MV-4-11 (cell line): ENCODE data around the gene ZNF318.

Experiments
- DNase-seq: peaks from one replicate; lab custom pipeline; 2025; lab: John Stamatoyannopoulos, UW

The ZNF318 gene

DNA sequence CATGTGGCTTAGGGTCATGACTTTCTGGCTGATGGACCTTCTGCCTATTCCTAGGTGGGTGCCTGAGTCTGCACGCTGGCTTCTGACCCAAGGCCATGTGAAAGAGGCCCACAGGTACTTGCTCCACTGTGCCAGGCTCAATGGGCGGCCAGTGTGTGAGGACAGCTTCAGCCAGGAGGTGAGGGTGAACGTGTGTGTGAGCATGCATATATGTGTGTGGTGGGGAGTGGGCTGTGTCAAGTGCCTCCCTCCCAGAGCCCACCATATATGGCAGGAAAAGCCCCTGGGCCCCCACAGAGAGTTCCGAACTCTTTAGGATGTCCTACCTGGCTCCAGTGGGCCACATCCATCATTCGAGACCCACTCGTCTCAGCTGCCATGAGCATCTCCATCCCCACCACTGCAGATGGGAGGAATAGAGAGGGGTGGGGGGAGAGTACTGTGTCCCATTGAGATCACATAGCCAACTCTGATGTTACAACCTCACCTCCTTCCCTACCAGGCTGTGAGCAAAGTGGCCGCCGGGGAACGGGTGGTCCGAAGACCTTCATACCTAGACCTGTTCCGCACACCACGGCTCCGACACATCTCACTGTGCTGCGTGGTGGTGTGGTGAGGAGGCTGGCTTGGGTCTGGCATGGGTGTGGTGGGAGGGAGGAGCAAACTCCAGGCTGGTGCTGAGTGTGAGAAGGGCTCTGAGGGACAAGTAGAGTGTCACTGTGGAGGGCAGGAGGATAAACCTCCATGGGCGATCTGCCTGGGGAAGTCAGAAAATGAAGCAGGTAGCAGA lies 68.2 kb downstream of the ZNF318 start:
- no peak for DNase-seq

DNA sequence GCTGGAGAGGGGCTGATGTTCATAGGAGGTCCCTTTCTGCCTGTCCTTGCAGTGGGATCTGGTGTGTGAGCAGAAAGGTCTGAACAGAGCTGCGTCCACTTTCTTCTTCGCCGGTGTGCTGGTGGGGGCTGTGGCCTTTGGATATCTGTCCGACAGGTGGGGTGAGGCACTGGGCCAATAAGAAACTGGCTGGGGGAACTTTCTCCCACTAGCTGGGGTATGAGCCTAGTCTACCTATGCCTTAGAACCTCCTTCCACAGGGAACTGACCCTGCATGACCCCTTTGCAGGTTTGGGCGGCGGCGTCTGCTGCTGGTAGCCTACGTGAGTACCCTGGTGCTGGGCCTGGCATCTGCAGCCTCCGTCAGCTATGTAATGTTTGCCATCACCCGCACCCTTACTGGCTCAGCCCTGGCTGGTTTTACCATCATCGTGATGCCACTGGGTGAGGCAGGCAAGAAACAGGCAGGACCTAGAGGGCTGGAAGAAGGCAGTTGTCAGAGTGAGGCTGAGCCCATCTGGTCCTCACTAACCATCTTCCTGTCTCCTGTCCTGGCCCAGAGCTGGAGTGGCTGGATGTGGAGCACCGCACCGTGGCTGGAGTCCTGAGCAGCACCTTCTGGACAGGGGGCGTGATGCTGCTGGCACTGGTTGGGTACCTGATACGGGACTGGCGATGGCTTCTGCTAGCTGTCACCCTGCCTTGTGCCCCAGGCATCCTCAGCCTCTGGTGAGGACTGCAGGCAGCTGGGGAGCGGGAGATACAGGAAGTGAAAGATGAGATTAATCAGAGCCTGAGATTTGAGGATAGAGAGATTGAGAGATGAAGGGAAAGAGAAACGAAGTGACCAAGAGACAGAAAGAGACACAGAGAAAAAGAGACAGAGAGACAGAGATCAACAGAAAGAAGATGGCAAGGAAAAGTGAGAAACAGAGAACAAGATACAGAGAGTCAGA lies 69.8 kb downstream of the ZNF318 start:
- peak; percentile 22 for DNase-seq

DNA sequence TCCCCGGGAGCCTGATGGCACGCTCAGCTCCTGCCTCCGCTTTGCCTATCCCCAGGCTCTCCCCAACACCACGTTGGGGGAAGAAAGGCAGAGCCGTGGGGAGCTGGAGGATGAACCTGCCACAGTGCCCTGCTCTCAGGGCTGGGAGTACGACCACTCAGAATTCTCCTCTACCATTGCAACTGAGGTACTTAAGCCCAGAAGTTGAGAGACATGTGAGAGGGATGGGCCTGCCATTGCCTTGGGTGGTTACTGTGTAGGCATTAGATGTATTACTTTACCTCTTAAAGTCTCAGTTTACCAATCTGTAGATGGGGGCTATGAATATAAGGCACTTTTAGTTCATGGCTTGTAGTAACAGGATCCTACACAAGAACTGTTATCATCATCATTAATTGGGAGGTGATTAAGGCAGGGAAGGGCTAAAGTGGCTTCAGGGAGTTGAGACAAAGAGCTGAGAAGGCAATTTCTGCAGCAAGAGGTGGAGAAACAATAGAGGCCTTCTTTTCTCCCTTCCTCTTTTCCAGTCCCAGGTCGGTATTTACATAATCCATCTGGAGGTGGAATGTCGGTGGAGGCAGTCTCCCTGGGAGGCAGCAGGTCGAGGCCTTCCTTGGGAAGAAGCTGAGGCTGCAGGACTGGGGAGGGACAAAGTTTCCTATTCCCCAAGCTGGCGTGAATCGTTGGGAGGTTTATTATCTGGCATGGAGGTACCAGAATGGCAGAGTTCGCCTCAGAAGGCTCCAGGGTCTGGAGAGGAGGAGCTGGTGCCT lies 70.7 kb downstream of the ZNF318 start:
- no peak for DNase-seq

DNA sequence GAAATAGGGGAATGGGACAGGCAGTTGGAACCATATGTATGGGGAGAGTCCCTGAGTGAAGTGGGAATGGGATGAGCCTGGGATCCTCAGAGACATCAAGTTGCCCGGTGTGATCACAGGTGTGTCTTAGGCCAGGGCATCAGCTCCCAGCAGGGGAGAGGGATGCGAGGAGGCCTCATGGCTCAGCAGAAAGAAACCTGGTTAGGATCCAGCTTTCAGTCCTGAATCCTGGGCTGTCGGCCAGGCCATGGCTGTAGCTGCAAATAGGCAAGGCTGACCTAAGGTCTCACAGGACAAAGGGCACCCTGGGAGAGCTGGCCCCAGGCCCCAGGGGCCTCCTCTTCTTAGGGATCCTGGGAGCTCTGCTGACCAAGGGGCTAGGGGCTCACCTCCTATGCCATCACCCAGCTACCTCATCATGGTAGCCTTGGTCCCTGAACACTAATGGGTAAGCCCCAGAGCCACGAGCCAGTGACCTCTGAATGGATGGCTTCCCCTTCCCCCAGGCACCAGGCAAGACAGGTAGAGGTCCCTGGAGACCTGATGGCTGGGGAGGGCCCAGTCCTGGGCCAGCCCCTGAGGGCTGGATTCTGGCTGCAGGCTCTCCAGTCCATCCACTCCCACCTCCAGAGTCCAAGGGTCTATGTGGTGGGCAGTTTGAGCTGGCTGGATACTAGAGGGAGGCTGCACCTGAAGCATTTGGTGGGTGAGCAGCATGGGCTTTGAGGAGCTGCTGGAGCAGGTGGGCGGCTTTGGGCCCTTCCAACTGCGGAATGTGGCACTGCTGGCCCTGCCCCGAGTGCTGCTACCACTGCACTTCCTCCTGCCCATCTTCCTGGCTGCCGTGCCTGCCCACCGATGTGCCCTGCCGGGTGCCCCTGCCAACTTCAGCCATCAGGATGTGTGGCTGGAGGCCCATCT lies 71.5 kb downstream of the ZNF318 start, which contains the start of gene SLC22A7:
Gene SLC22A7 (plus strand): TSS at position 617 of the 921 bp plus-strand sequence. CDS start 99 bp downstream, at position 716.
- no peak for DNase-seq

DNA sequence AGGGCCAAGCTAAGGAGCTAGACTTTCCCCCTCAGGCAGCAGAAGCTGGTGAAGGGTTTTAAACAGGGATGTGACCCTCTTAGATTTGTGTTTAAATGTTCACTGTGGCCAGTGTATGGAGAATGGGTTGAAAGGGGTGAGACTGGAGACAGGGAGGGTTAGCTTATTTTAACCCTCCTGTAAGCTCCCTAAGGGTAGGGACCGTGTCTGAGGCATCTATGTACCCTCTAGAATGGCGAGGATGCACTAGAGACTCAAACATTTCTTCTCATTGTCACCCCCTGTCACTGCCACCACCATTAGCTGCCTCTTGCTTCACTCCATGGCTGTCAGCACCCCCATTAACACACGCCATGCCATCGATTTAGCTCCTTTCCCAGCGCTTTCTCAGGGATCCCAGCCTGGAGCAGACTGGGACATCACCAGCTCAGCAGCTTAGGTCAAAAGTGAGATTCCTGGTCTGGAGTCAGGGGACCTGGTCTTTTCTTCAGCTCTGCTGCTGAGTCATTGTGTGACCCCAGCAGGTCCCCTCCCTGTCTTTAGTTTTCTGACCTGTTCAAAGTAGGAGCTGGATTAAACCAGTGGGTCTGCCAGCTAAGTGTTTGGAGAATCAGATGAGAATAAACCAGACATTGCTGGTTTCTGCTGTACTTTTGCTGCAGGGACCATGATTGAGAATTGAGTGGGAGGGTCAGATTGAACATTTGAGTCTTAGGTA lies 72.5 kb downstream of the ZNF318 start:
- no peak for DNase-seq

DNA sequence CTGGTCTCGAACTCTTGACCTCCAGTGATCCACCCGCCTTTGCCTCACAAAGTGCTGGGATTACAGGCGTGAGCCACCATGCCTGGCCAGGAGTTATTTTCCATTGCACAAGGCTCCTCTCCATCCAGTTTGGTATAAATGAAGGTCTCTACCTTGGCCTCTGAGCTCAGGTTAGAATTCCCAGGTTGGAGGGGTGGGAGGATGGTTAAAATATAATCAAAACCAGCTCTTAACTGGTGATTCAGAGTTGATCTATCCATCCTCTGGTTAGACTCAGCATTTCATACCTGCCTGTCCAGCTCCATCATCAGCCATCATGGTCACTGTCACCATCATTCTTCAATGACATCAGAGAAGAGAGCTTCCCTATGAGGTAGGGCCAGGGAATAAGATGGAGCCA lies 74.0 kb downstream of the ZNF318 start:
- no peak for DNase-seq

DNA sequence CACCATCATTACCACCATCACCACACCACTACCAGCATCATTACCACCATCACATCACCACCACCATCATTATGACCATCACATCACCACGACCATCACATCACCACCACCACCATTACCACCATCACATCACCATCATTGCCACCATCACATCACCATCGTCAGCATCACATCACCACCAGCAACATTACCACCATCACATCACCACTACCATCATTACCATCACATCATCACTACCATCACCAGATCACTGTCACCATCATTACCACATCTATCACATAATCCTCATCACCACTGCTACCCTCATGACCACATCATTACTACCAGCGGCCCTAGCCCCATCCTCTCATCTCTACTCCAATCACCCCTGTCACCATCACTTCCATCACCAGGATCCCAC lies 74.9 kb downstream of the ZNF318 start:
- no peak for DNase-seq

DNA sequence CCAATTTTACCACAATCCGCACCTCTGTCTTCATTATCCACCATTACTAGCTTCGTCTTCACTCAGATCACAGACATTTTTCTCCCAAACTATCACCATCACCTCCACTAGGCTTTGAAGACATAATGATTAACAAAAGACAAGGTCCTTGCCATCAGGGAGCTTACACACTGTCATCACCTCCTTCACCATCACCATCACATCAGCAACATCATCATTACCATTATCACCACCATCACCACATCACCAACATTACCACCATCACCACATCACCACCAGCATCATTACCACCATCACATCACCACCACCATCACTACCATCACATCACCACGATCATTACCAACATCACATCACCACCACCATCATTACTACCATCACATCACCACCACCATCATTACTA lies 75.7 kb downstream of the ZNF318 start:
- no peak for DNase-seq

DNA sequence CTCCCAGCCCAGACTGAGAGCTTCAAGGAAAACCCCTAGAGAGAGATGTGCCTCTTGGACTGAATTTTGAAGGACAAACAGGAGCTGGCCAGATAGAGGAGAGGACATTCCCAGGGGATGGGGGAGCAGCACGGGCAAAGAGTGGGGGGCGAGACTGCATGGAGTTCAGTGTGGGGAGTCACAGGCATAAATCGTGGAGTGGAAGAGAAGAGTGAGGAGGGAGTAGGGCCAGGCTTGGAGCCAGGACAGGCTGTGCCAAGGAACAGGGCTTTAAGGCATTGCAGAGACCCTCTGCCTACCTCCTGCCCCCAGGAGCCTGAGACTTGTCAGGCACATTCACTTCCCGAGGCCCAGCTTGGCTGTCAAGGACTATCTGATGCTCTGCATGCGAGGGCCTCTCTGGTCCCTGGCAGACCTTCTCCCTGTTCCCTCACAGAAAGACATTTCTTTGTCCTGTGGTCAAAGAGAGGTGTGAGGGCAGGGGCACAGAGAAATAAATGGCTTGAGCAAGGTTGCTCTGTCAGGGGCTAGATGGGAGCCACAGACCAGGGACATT lies 76.6 kb downstream of the ZNF318 start:
- no peak for DNase-seq

DNA sequence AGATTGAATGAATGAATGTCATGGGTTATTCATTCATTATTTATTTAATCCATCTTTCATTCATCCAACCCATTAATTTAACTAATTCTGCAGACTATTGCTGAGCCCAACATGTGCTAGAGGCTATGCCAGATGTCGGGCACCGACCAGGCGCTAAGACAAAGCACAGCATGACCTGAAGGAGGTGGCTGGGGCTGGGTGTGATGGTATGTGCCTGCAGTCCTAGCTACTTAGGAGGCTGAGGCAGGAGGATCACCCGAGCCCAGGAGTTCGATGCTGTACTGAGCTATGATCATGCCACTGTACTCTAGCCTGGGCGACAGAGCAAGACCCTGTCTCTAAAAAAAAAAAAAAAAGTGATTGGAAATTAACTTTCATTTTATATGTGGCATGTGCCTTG lies 77.1 kb downstream of the ZNF318 start:
- DNase-seq = no peak

DNA sequence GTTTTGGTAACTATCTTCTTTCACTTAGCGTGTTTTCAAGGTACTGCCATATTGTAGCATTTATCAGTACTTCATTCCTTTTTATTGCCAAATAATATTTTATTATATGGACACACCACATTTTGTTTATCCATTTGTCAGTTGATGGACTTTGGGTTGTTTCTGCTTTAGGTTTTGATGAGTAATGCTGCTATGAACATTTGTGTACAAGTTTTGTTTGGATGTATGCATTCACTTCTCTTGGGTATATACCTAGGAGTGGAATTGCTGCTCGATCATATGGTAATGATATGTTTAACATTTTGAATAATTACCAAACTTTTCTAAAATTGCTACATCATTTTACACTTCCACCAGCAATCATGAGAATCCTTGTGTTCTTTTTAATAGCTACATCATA lies 77.7 kb downstream of the ZNF318 start:
- DNase-seq = no peak

DNA sequence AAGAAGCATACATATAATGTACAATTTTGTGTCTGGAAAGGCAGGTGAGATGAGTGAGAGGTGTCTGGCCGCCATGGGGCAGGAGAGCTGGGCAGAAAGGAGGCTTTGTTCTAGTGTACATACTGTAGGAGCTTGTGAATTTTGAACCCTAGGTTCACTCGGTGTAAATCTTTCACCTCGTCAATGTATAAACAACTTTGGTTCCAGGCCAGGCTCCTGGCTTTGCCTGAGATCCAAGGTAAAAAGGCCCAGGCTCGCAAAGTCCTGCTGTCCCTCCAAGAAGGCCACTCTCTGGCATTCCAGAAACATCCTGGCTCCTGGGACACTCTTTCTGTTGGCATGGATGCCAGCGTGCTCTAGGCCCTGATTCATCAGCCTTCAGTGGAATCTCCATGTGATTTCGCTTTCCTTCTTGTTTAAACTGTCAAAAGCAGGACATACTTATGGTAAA lies 78.5 kb downstream of the ZNF318 start:
- DNase-seq = no peak

DNA sequence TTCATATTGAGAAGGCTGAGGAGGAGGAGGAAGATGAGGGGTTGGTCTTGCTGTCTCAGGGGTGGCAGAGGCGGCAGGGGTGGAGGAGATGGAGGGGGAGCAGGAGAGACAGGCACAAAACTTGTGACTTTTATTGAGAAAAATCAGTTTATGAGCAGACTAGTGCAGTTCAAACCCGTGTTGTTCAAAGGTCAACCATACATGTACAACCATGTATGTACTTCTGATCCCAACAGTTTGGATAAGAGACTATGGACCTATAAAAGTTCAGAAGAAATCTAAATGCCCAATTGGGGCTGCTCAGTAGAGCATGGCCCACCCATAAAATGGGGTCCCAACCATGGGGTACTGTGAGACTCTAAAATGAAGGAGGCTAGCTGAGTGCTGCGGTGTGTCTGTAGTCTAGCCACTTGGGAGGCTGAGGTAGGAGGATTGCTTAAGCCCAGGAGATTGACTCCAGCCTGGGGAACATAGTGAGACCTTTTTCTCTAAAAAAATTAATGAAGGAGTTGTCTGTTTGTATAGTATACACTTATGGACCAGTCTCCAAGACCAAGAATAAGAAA lies 79.0 kb downstream of the ZNF318 start:
- no peak for DNase-seq

DNA sequence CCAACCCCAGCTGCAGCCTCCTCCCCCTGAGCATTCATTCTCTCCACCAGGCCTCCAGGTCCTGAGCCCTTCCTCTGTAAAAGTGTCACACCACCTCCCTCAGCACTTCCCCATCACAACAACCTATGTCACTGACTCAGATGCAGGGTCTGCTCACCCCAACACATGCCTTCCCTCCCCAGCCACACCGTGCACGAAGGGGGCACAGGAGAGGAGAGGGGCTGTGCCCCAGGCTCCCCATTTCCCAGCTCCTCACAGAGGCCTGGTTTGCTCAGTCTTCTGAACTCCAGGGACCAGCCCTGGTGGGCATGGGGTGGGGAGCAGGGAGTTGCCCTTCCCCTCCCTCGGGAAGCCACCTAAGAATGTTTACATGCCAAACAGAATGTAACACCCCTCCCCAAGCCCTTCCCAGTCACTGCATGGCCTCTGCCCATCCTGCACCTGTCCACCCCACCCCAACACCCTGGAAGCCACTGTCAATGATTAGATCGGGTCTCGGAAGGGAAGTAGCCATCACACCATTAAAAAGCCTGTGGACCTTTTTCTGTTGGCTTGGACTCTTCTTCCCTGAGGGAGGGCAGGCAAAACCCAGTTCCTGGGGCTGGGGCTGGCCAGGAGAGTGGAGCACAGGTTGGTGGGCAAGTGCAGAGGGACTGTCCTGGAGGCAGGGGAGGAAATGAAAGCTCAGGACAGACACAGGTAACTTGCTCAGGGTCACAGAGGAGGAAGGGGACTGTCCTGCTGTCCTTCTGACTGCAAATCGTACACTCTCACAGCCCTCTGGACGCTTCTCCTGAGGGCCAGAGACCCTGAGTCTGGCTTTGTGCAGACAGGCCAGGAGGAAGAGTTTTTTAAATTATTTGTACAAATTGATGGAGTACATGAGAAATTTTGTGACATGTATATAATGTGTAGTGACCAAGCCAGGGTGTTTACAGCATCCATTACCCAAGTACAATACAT lies 81.4 kb downstream of the ZNF318 start:
- DNase-seq = no peak

DNA sequence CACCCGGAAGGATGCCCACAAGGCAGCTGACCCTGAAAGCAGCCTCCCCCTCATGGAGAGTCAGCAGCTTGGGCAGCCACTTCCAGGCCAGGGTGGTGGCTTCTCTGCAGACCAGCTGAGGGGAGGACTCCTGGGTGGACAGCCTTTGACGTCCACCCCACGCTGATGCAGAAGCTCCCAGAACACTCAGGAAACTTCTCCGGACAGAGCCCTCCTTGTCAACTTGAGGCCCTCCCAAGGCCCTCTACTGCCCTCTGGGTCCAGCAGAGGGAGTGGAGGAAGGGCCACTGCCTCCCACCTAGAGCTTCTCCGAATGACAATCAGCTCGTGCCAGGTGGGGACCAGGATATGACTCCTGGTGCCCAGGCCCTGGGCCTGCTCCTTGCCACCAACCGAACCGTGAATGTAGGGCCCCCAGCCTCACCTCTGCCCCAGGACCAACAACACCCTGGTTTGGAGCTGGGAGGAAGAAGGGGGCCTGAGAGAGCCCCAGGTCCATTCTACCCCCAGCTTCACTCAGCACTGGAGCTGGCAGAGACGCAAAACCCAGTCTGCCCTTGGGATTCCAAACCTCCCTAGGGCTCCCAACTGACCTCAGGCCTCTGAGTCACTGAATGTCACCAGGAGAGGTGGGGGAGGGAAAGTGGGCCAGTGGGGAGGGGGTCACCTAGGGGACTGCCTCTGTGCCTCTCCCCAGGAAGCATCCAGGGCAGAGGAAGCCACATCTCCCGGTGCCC lies 82.3 kb downstream of the ZNF318 start:
- no peak for DNase-seq

DNA sequence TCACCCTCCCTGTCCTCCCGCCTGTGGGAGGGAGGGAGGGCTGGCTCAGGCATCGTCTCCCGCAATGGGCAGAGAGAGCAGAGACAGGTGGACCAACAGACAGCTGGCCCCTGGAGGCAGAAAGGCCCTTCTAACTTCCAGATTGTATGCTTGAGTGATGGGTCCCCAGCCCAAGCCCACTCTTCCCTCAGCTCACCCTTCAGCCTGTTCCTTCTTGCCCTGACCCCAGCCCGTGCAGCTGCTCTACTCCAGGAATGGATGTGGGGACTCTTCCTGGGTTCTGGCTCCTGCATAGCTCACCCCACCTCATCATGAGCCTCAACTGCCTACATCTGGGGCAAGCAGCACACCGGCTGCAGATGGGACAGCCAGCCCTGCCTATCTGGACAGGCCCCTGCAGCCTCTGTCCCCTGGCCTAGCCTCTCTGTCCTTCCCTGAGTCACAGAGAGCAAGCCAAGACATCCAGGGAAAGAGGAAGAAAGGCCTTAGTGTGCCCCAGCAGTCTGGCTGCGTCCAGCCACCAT lies 82.9 kb downstream of the ZNF318 start:
- no peak for DNase-seq
